Measurements from ENCODE around the gene HERPUD1. TPM values are rescaled to one million over a fixed set of nuclear protein-coding genes. Genes with fewer than 3 reads are reported as not detected.

Gene HERPUD1
- polyA plus RNA-seq, 1 experiment = 306 TPM

DNA sequence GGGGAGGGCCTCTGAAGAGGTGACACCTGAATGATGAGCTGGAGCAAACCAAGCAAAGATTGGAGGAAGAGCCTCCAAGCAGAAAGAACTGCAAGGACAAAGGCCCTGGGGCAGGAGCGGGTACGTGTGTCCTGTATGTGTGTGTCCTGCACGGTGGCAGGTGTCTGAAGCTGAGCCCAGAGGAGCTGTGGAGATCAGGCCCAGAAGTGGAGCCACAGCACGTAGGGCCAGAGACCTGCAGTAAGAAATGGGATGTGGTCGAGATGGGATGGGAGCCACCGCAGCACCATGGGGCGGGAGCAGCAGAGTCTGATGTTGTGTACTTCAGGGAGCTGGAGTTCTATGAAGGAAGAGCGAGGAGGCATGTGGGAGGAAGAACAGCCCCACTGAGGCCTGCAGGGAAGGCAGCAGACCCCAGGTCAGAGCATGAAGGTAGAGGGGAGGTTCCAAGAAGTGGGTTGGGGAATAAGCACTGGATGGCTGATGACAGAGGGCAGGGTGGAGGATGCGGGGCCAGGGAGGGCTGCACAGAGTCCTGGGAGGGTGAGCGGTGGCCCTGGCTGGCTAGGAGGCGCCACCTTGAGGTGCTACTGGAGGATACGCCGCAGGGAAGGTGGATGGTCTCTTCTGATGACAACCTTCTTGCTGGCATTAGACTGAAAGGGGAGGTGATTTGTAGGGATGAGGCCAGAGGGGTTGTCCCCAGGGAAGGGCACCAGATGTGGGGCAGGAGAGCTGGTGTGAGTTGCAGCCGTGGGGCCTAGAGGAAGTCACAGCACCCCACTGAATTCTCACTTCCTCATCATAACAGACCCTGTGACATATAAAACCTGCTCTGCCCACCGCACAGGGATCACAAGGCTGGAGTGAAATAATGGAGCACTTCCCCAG, 19.2 kb downstream of the HERPUD1 start:
- TF ChIP-seq, protein P1, sequence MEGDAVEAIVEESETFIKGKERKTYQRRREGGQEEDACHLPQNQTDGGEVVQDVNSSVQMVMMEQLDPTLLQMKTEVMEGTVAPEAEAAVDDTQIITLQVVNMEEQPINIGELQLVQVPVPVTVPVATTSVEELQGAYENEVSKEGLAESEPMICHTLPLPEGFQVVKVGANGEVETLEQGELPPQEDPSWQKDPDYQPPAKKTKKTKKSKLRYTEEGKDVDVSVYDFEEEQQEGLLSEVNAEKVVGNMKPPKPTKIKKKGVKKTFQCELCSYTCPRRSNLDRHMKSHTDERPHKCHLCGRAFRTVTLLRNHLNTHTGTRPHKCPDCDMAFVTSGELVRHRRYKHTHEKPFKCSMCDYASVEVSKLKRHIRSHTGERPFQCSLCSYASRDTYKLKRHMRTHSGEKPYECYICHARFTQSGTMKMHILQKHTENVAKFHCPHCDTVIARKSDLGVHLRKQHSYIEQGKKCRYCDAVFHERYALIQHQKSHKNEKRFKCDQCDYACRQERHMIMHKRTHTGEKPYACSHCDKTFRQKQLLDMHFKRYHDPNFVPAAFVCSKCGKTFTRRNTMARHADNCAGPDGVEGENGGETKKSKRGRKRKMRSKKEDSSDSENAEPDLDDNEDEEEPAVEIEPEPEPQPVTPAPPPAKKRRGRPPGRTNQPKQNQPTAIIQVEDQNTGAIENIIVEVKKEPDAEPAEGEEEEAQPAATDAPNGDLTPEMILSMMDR (IDR thresholded peaks at IDR 0.05; ENCODE audit: insufficient read depth, low read depth, low read length) = peak; percentile 86
- Histone ChIP-seq H3K4me3 (ENCODE audit: low read depth, low read length) (no peak overlapping the region), H3K36me3 (ENCODE audit: control insufficient read depth, insufficient read depth, low read length) (no peaks in the 10 kb centered on the region), H3K27me3 (ENCODE audit: control insufficient read depth, insufficient read depth, low read length) (no peaks in the 10 kb centered on the region)
- DNase-seq (ENCODE audit: low read depth) = no peak
- ChIA-PET POLR2A (interaction anchor here (0.7 kb wide), 1 partner anchor 97 kb away, joined by 4 read pairs; no protein-coding TSS in a partner anchor), CTCF (interaction anchor here (0.6 to 6.5 kb wide), 16 partner anchors 10 to 157 kb away, joined by 3 to 83 read pairs (median 4); partner anchors contain the start of genes CETP, NLRC5 and SLC12A3)

GRCh38 chr16:56953006-56953405, 21.1 kb downstream of the HERPUD1 start:
- Histone ChIP-seq H3K4me3 (ENCODE audit: low read depth, low read length) (no peak overlapping the region), H3K36me3 (ENCODE audit: control insufficient read depth, insufficient read depth, low read length) (no peaks in the 10 kb centered on the region), H3K27me3 (ENCODE audit: control insufficient read depth, insufficient read depth, low read length) (no peaks in the 10 kb centered on the region)
- no peak for DNase-seq (ENCODE audit: low read depth)
- ChIA-PET CTCF (interaction anchor here (0.8 to 6.5 kb wide), 5 partner anchors 9 to 97 kb away, joined by 3 to 83 read pairs (median 4); partner anchors contain the start of genes CETP and SLC12A3), POLR2A (no interaction called here)
- TF ChIP-seq, protein P1 (IDR thresholded peaks at IDR 0.05; ENCODE audit: insufficient read depth, low read depth, low read length) = no peak

DNA sequence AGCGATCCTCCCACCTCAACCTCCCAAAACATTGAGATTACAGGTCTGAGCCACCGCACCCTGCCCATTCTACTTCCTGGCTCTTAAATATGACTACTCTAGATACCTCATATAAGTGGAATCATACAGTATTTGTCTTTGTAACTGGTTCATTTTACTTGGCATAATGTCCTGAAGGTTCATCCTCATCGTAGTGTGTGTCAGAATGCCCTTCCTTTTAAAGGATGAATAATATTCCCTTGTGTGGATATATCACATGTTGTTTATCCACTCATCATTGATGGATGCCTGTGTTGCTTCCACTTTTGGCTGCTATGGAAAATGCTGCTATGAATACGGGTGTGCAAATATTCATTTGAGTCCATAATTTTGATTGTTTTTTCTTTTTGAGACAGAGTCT, 24.1 kb downstream of the HERPUD1 start:
- POLR2A ChIA-PET = no interaction called here
- TF ChIP-seq, protein P1 (IDR thresholded peaks at IDR 0.05; ENCODE audit: insufficient read depth, low read depth, low read length) = no peak
- Histone ChIP-seq H3K27me3 (ENCODE audit: control insufficient read depth, insufficient read depth, low read length) (no peaks in the 10 kb centered on the region), H3K36me3 (ENCODE audit: control insufficient read depth, insufficient read depth, low read length) (no peaks in the 10 kb centered on the region), H3K4me3 (ENCODE audit: low read depth, low read length) (no peak overlapping the region)
- CTCF ChIA-PET = interaction anchor here (6.5 kb wide), 1 partner anchor 90 kb away, joined by 83 read pairs; the partner anchor contains the start of gene SLC12A3
- DNase-seq (ENCODE audit: low read depth) = no peak

GRCh38 chr16:56956756-56957155, 24.8 kb downstream of the HERPUD1 start:
- POLR2A ChIA-PET = no interaction called here

More at GRCh38 chr16:56956756-56957155, 24.8 kb downstream of the HERPUD1 start:
- CTCF ChIA-PET = interaction anchor here (0.6 kb wide), 1 partner anchor 103 kb away, joined by 3 read pairs; no protein-coding TSS in a partner anchor
- TF ChIP-seq, protein P1 (IDR thresholded peaks at IDR 0.05; ENCODE audit: insufficient read depth, low read depth, low read length) = 0 out of 2 replicates have a peak, but pooled peaks have one; percentile 21
- no peak for DNase-seq (ENCODE audit: low read depth)
- Histone ChIP-seq H3K36me3 (ENCODE audit: control insufficient read depth, insufficient read depth, low read length) (no peaks in the 10 kb centered on the region), H3K4me3 (ENCODE audit: low read depth, low read length) (no peak overlapping the region), H3K27me3 (ENCODE audit: control insufficient read depth, insufficient read depth, low read length) (no peaks in the 10 kb centered on the region)
